ENCODE measurements around the gene LGALS4.

- TF ChIP-seq POLR2AphosphoS5 (IDR thresholded peaks at IDR 0.05; ENCODE audit: borderline replicate concordance, low read depth, low read length) (no peak), FOXP2 (optimal IDR thresholded peaks at IDR 0.05; ENCODE audit: control extremely low read depth, extremely low read length, insufficient read depth) (no peak), EZH2 (IDR thresholded peaks at IDR 0.05) (no peak)
Measured at GRCh38 chr19:38830039-38830733, 17.4 kb upstream of the LGALS4 start.

Measured in SK-N-MC (cell line).